Activated CD4-positive, CD25-positive, alpha-beta regulatory T cell (primary cell): ENCODE measurements around the gene ZNF385D.

Experiments
- DNase-seq, 4 experiments: peaks; one replicate each; lab custom pipeline; 2025; lab: John Stamatoyannopoulos, UW

The ZNF385D gene

GRCh38 chr3:21377071-21377769 lies 373.8 kb downstream of the ZNF385D start:
- no peak for DNase-seq

- no peak for DNase-seq
Measured at GRCh38 chr3:21372316-21372715, 378.7 kb downstream of the ZNF385D start.
